Kidney tubule cell (primary cell): Measurements from ENCODE around the gene OLFML2A.
"Not testable (repeated sequence)": the region's sequence is repeated elsewhere in the genome, so short reads cannot be mapped to it uniquely, and the experiment has no call there.

Experiments used
- DNase-seq: peaks from one replicate; pipeline ENCODE4 v3.0.0-alpha.2; 2018; ENCODE audit warnings: low spot score

The OLFML2A gene

GRCh38 chr9:124828489-124829333 is 51.8 kb downstream of the OLFML2A start:
- DNase-seq = no peak

GRCh38 chr9:124829334-124829669 is 52.4 kb downstream of the OLFML2A start:
- DNase-seq = no peak

GRCh38 chr9:124830593-124830992 is 53.7 kb downstream of the OLFML2A start:
- no peak for DNase-seq

GRCh38 chr9:124831642-124832364 is 54.9 kb downstream of the OLFML2A start:
- no peak for DNase-seq

- DNase-seq = peak; percentile 94
These were observed 57.7 kb downstream of the OLFML2A start for GRCh38 chr9:124834591-124834990.

- DNase-seq = peak; percentile 86
These were observed 58.2 kb downstream of the OLFML2A start for GRCh38 chr9:124835026-124835557.

GRCh38 chr9:124838132-124838531 is 61.2 kb downstream of the OLFML2A start:
- DNase-seq = not testable (repeated sequence)

- DNase-seq = not testable (repeated sequence)
These were observed 61.8 kb downstream of the OLFML2A start for GRCh38 chr9:124838567-124839275.

- peak; percentile 15 for DNase-seq
These were observed 62.8 kb downstream of the OLFML2A start for GRCh38 chr9:124839612-124840299.

GRCh38 chr9:124840300-124840833 is 63.4 kb downstream of the OLFML2A start:
- no peak for DNase-seq

- no peak for DNase-seq
These were observed 64.3 kb downstream of the OLFML2A start for GRCh38 chr9:124841075-124841821.

- no peak for DNase-seq
These were observed 66.6 kb downstream of the OLFML2A start for GRCh38 chr9:124843456-124844034.

- no peak for DNase-seq
These were observed 67.4 kb downstream of the OLFML2A start for GRCh38 chr9:124844291-124844690.

- DNase-seq = not testable (repeated sequence)
These were observed 69.5 kb downstream of the OLFML2A start for GRCh38 chr9:124846467-124846866.

- DNase-seq = no peak
These were observed 70.0 kb downstream of the OLFML2A start for GRCh38 chr9:124846969-124847368.

GRCh38 chr9:124849801-124850200 is 72.9 kb downstream of the OLFML2A start:
- DNase-seq = peak; percentile 35

- DNase-seq = no peak
These were observed 75.3 kb downstream of the OLFML2A start for GRCh38 chr9:124852121-124852828.

GRCh38 chr9:124852829-124853531 is 76.0 kb downstream of the OLFML2A start, which contains the start of gene WDR38:
Gene WDR38 (plus strand): TSS chr9:124853460. CDS start chr9:124853532, 72 bp downstream.
- peak; percentile 85 for DNase-seq

- no peak for DNase-seq
These were observed 76.7 kb downstream of the OLFML2A start for GRCh38 chr9:124853605-124854143.
